GM23248 (cell line): ENCODE data around the gene DPAGT1. TPM values are rescaled to one million over a fixed set of nuclear protein-coding genes. Genes with fewer than 3 reads are reported as not detected.
"Not testable (repeated sequence)": the region's sequence is repeated elsewhere in the genome, so short reads cannot be mapped to it uniquely, and the experiment has no call there.

ENCODE experiments used
- DNase-seq: peaks from one replicate; pipeline ENCODE4 v3.0.0-alpha.2; 2015
- H2AFZ ChIP-seq: fragments of 200-600 bp; sonication (generic); 2 replicates; pipeline ENCODE4 v1.6.1; 2016; ENCODE audit warnings: antibody characterized with exemption
- H3F3A ChIP-seq: fragments of 200-600 bp; sonication (generic); 2 replicates; pipeline ENCODE4 v1.6.1; 2016; ENCODE audit warnings: mild to moderate bottlenecking, antibody characterized with exemption, mixed run types; ENCODE audit not compliant: insufficient read depth
- H3K27ac ChIP-seq: fragments of 200-600 bp; sonication (generic); 2 replicates; pipeline ENCODE4 v1.5.1; 2016; ENCODE audit warnings: mild to moderate bottlenecking
- H3K27me3 ChIP-seq: fragments of 200-600 bp; sonication (generic); replicated peaks from 2 replicates; pipeline ENCODE4 v1.6.1; 2016; ENCODE audit warnings: mild to moderate bottlenecking; ENCODE audit not compliant: insufficient read depth
- H3K36me3 ChIP-seq: fragments of 200-600 bp; sonication (generic); 2 replicates; pipeline ENCODE4 v1.6.1; 2016; ENCODE audit warnings: low read depth, mild to moderate bottlenecking
- H3K4me1 ChIP-seq: fragments of 200-600 bp; sonication (generic); 2 replicates; pipeline ENCODE4 v1.6.1; 2016; ENCODE audit warnings: mild to moderate bottlenecking; ENCODE audit not compliant: insufficient read depth
- H3K4me2 ChIP-seq: fragments of 200-600 bp; sonication (generic); one replicate; pipeline ENCODE4 v1.6.1; 2016; ENCODE audit warnings: mild to moderate bottlenecking; ENCODE audit not compliant: unreplicated experiment
- H3K4me3 ChIP-seq: fragments of 200-600 bp; sonication (generic); 2 replicates; pipeline ENCODE4 v1.5.1; 2016; ENCODE audit warnings: mild to moderate bottlenecking
- H3K79me2 ChIP-seq: fragments of 200-600 bp; sonication (generic); 2 replicates; pipeline ENCODE4 v1.6.1; 2016; ENCODE audit warnings: mild to moderate bottlenecking; ENCODE audit not compliant: insufficient read depth
- H3K9ac ChIP-seq: fragments of 200-600 bp; sonication (generic); 2 replicates; pipeline ENCODE4 v1.6.1; 2016; ENCODE audit warnings: mild to moderate bottlenecking
- H3K9me2 ChIP-seq: fragments of 200-600 bp; sonication (generic); 2 replicates; pipeline ENCODE4 v1.6.1; 2016; ENCODE audit warnings: mixed run types, mild to moderate bottlenecking, moderate library complexity; ENCODE audit not compliant: insufficient read depth
- H3K9me3 ChIP-seq: fragments of 200-600 bp; sonication (generic); one replicate; pipeline ENCODE4 v1.6.1; 2017; ENCODE audit warnings: low read depth
- H4K20me1 ChIP-seq: fragments of 200-600 bp; sonication (generic); 2 replicates; pipeline ENCODE4 v1.6.0; 2016; ENCODE audit not compliant: insufficient read depth
- EZH2 ChIP-seq: fragments of 200-600 bp; sonication (generic); IDR thresholded peaks from 2 replicates; pipeline ENCODE4 v1.6.1; 2018; ENCODE audit warnings: antibody characterized with exemption, mild to moderate bottlenecking; ENCODE audit not compliant: insufficient read depth, poor library complexity, severe bottlenecking
- EZH2phosphoT487 ChIP-seq: fragments of 200-600 bp; sonication (generic); IDR thresholded peaks from 2 replicates; pipeline ENCODE4 v1.6.1; 2018; ENCODE audit warnings: antibody characterized with exemption, moderate library complexity, mild to moderate bottlenecking, low read depth; ENCODE audit not compliant: insufficient read depth
- WGBS, 2 experiments: methylation state at CpG; one replicate each; pipeline ENCODE4 v1.1.6; 2015 to 2017; ENCODE audit warnings: low lambda C conversion rate in 2 of 2, low coverage in 1 of 2; ENCODE audit errors: missing lambda C conversion rate in 2 of 2; 5-methylcytosine and 5-hydroxymethylcytosine counted together
- in situ Hi-C: fragments of 300-500 bp; cut with MboI; formaldehyde crosslinking; loops from 2 replicates; pipeline ENCODE4 v1.15.0; 2020
- polyA plus RNA-seq: library from polyadenylated mRNA; unstranded; fragments of >200 nt; fragmentation: Nextera tagmentation; extraction: Ambion mirVana; gene quantifications from 2 replicates; pipeline ENCODE4 v1.2.1, GENCODE V29; 2016
- total RNA-seq: library from RNA; depleted of rRNA; stranded (reverse); fragments of >200 nt; shearing (Covaris generic); gene quantifications from 2 replicates; pipeline ENCODE4 v1.2.3, GENCODE V29; 2014

The DPAGT1 gene
- total and polyA plus RNA-seq, 2 experiments from 2014 or later = 30.0 to 73.6 TPM

GRCh38 chr11:119147604-119148333, 46.1 kb upstream of the DPAGT1 start:
- 37 to 49% methylated on average over 6 of the region's 6 CpGs for WGBS, 2 experiments
- Histone ChIP-seq H2AFZ (no peak overlapping the region), H4K20me1 (no peaks in the 10 kb centered on the region), H3K4me1 (no peaks in the 10 kb centered on the region), H3K4me3 (no peak overlapping the region), H3K27ac (no peak overlapping the region), H3K4me2 (no peak overlapping the region), H3F3A (no peaks in the 10 kb centered on the region), H3K9me3 (no peaks in the 10 kb centered on the region), H3K36me3 (no peaks in the 10 kb centered on the region), H3K79me2 (no peaks in the 10 kb centered on the region), H3K9me2 (no peaks in the 10 kb centered on the region), H3K9ac (no peak overlapping the region), H3K27me3 (peaks cover 32% of the 10 kb centered on the region; the same call in 1 of the 2 replicates)
- in situ Hi-C loops = no loop called here
- no peak for DNase-seq
- no peak for TF ChIP-seq EZH2
- TF ChIP-seq EZH2phosphoT487 = no peak

GRCh38 chr11:119145551-119145950, 43.9 kb upstream of the DPAGT1 start:
- WGBS, 2 experiments = 53 to 55% methylated on average over 3 of the region's 3 CpGs
- no peak overlapping the region for H3K9ac ChIP-seq
- H4K20me1 ChIP-seq = no peaks in the 10 kb centered on the region
- peaks cover 16% of the 10 kb centered on the region; the same call in 1 of the 2 replicates for H3K27me3 ChIP-seq
- in situ Hi-C loops = no loop called here
- no peak for DNase-seq
- no peak overlapping the region for H3K27ac ChIP-seq
- no peaks in the 10 kb centered on the region for H3K79me2 ChIP-seq
- TF ChIP-seq EZH2 (no peak), EZH2phosphoT487 (no peak)
- no peaks in the 10 kb centered on the region for H3K4me1 ChIP-seq
- H3K9me2 ChIP-seq = no peaks in the 10 kb centered on the region
- no peaks in the 10 kb centered on the region for H3F3A ChIP-seq
- no peak overlapping the region for H3K4me2 ChIP-seq
- H2AFZ ChIP-seq = no peak overlapping the region
- H3K9me3 ChIP-seq = no peaks in the 10 kb centered on the region
- no peak overlapping the region for H3K4me3 ChIP-seq
- H3K36me3 ChIP-seq = no peaks in the 10 kb centered on the region

- H3K4me1 ChIP-seq = no peaks in the 10 kb centered on the region
- 14% methylated on average over 7 of the region's 7 CpGs for WGBS, 2 experiments
- peak; percentile 81 for DNase-seq
- no peak overlapping the region for H3K9ac ChIP-seq
- no peaks in the 10 kb centered on the region for H3K79me2 ChIP-seq
- in situ Hi-C loops = no loop called here
- H2AFZ ChIP-seq = peak overlapping the region; percentile 49
- H3K9me3 ChIP-seq = no peaks in the 10 kb centered on the region
- peaks cover 12% of the 10 kb centered on the region; the same call in 1 of the 2 replicates for H3K27me3 ChIP-seq
- no peak overlapping the region for H3K4me3 ChIP-seq
- no peak overlapping the region for H3K27ac ChIP-seq
- no peak for TF ChIP-seq EZH2
- TF ChIP-seq EZH2phosphoT487 = no peak
- no peaks in the 10 kb centered on the region for H3K36me3 ChIP-seq
- H3K9me2 ChIP-seq = no peaks in the 10 kb centered on the region
- H4K20me1 ChIP-seq = no peaks in the 10 kb centered on the region
- H3K4me2 ChIP-seq = no peak overlapping the region
- H3F3A ChIP-seq = no peaks in the 10 kb centered on the region
Observed at GRCh38 chr11:119144825-119145486, 43.3 kb upstream of the DPAGT1 start.

- H3K27ac ChIP-seq, H3K4me1 ChIP-seq, DNase-seq, H4K20me1 ChIP-seq, H3K9me2 ChIP-seq, H3F3A ChIP-seq, H3K4me3 ChIP-seq, H3K9me3 ChIP-seq, H3K36me3 ChIP-seq, H3K79me2 ChIP-seq, in situ Hi-C loops, H3K9ac ChIP-seq, H3K4me2 ChIP-seq, H2AFZ ChIP-seq, H3K27me3 ChIP-seq: not testable (repeated sequence)
- WGBS, 2 experiments = 69% methylated on average over 10 of the region's 10 CpGs
Observed at GRCh38 chr11:119139276-119139675, 37.6 kb upstream of the DPAGT1 start.
